Smooth muscle cell of trachea (primary cell): ENCODE data around the gene UCP3. TPM values are rescaled to one million over a fixed set of nuclear protein-coding genes. Genes with fewer than 3 reads are reported as not detected.

Source experiments
- total RNA-seq: library from RNA; depleted of rRNA; stranded (reverse); fragments of >200 nt; gene quantifications from 2 replicates; pipeline ENCODE4 v1.2.1, GENCODE V29; 2014

The UCP3 gene
- 0.33 and 1.5 TPM in 2 replicates for total RNA-seq

DNA sequence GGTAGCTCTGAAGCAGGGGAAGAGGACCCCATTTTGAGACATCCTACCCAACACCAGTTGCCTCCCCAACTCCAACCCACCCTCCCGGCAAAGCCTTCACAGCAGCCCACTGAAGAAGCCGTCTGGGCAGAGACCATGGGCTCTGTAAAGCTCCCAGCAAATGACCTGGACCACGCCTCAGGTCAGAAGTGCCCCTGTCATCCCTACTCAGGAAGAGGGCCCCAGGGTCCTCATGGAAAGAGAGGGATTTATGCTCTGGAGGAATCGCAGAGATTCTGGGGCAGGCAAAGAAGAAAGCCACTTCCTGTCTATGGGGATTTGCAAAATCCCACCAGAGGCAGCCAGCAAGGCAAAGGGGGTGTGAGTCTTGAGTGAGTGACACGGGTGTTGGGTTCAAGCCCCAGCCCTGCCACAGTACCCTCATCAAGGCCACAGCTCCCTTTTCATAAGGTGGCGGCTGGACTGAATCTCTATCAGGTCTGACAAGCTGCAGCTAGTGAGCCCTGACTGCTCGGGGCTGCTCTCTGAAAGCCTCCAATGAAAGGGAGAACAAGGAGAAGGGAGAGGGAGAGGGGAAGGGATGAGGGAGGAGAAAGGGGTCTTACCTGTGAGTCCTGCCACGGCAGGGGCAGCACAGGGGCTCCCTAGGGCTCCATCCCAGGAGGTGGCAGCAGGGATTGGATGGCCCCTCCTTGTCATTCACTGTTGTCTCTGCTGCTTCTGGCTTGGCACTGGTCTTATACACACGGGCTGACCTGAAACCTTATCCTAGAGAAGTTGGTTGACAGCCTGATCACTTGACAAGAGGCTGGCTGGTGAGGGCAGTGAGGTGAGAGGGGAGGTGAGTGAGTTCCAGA is at the start of gene UCP3:
Gene UCP3, minus strand, starts transcription at position 713 of the 857 bp plus-strand sequence. CDS start 2,043 bp downstream, outside the sequence.

DNA sequence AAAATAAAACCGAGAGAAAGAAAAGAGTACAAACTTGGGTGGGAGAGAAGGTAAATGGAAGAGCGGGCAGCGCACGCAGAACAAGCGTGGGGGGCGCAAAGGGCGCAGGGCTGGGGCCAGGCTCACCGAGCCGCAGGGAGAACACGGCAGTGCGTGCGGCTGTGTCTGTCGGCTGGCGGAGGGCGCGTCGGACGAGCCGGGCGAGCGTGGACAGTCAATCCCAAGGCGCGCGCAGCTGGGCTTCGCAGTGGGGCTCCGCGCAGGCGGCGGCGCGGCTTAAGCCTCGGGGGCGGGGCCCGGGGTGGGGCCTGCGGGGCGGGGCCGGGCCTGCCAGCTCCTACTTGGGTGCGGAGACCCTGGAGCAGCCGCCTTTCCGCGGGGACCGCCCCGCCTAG is 26.3 kb downstream of the UCP3 start, which contains the start of gene UCP2:
Gene UCP2, minus strand, starts transcription at position 249 of the 395 bp plus-strand sequence. CDS start 4,465 bp downstream, outside the sequence.

DNA sequence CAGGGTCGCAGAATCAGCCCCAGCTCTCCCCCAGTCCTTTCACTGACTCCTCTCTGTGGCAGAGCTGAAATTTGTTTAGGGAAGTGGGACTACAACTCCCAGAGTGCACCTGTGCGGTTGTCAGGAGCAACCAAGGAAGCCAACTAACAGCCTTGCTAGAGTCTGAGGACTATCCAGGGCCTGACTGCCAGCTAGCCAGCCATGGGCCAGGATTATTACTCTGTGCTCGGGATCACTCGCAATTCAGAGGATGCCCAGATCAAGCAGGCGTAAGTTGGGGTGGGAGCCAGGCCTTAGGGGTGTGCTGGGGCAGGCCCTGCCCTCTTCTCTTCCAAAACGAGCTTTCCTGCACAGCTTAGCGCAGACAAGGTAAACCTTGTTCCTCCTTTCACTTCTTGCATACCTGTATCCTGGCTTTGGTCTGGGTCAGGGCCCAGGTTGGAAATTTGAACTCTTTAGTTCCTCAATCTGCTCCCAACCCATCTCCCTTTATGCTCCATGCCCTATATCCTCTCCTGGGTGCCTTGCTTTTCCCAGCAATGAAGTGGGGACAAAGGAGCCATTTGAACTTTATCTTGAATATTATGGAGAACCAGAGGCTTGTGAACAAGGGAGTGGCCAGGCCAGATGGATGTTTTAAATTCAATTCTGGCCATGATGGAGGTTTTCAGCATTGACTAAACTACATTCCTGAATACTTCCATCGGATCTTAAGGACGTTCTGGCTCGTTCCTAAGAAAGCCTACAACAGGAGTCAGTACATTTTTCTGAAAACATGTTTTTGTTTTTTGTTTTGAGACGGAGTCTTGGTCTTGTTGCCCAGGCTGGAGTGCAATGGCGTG is 57.8 kb downstream of the UCP3 start, which contains the start of gene DNAJB13:
Gene DNAJB13, plus strand, starts transcription at position 158 of the 842 bp plus-strand sequence. Its CDS starts 44 bp downstream, at position 202.

Other genes with a start within 250 kb of the UCP3 start
- gene RAB6A, start 248.0 kb downstream of the UCP3 start, total RNA-seq = 148 and 150 TPM in 2 replicates
- 19.8 and 29.4 TPM in 2 replicates for gene MRPL48, start 221.2 kb downstream of the UCP3 start, total RNA-seq
- gene COA4, start 132.2 kb downstream of the UCP3 start, total RNA-seq = 42.8 and 49.2 TPM in 2 replicates
- 8.1 and 17.5 TPM in 2 replicates for gene PAAF1, start 132.1 kb downstream of the UCP3 start, total RNA-seq
- not detected in 2 replicates for gene DNAJB13, start 58.1 kb downstream of the UCP3 start, total RNA-seq
- gene UCP2, start 26.2 kb downstream of the UCP3 start, total RNA-seq = 4.1 and 8.9 TPM in 2 replicates
- 8.4 and 11.4 TPM in 2 replicates for gene C2CD3, start 161.9 kb upstream of the UCP3 start, total RNA-seq
- 20.4 and 32.9 TPM in 2 replicates for gene PPME1, start 162.2 kb upstream of the UCP3 start, total RNA-seq